SK-N-MC (cell line): Measurements from ENCODE around the gene PRSS8.

Source experiments
- EZH2 ChIP-seq: fragments of 200-600 bp; sonication (generic); IDR thresholded peaks from one replicate; pipeline ENCODE4 v1.6.1; 2017; ENCODE audit warnings: antibody characterized with exemption
- FOXP2 ChIP-seq: optimal IDR thresholded peaks from 2 replicates; pipeline ENCODE3; 2011; ENCODE audit warnings: mild to moderate bottlenecking, moderate library complexity; ENCODE audit not compliant: insufficient read depth; ENCODE audit errors: extremely low read length, control extremely low read depth
- POLR2AphosphoS5 ChIP-seq: IDR thresholded peaks from 2 replicates; pipeline ENCODE4 v1.6.1; 2012; ENCODE audit warnings: mild to moderate bottlenecking, low read depth, low read length, borderline replicate concordance

- TF ChIP-seq POLR2AphosphoS5 (no peak), EZH2 (no peak), FOXP2 (no peak)
Measured at GRCh38 chr16:31147574-31147973, 12.0 kb upstream of the PRSS8 start.
